ENCODE data around the gene POMT1. TPM values are rescaled to one million over a fixed set of nuclear protein-coding genes. Genes with fewer than 3 reads are reported as not detected.

The POMT1 gene
- total and polyA plus RNA-seq, 5 donors = 17.3 to 21.9 (median 20.2) TPM

- H3K4me1 ChIP-seq (ENCODE audit: control insufficient read depth, insufficient read depth, low read length) = peaks cover 3% of the 10 kb centered on the region
- H3K27ac ChIP-seq (ENCODE audit: low read length) = no peak overlapping the region
- intact Hi-C loops (cut with DNase I) = no loop called here
- no peaks in the 10 kb centered on the region for H3K27me3 ChIP-seq (ENCODE audit: control insufficient read depth, insufficient read depth)
- ATAC-seq = no peak
- no peak overlapping the region for H3K4me3 ChIP-seq (ENCODE audit: low read length)
- peak in 1 of 3 donors; percentile 53 for DNase-seq
- WGBS = 96% methylated on average over 35 of the region's 35 CpGs
- no peaks in the 10 kb centered on the region for H3K9me3 ChIP-seq (ENCODE audit: control insufficient read depth, low read length)
Observed at GRCh38 chr9:131528886-131529505, 26.3 kb downstream of the POMT1 start.

- no peak for ATAC-seq
- Histone ChIP-seq H3K4me1 (ENCODE audit: control insufficient read depth, insufficient read depth, low read length) (peaks cover 3% of the 10 kb centered on the region), H3K27me3 (ENCODE audit: control insufficient read depth, insufficient read depth) (no peaks in the 10 kb centered on the region), H3K9me3 (ENCODE audit: control insufficient read depth, low read length) (no peaks in the 10 kb centered on the region), H3K4me3 (ENCODE audit: low read length) (peak overlapping the region; percentile 96), H3K27ac (ENCODE audit: low read length) (no peak overlapping the region)
- intact Hi-C loops (cut with DNase I) = no loop called here
- WGBS = 61% methylated on average over 24 of the region's 24 CpGs
- peak in 1 of 3 donors; percentile 48 for DNase-seq
Observed at GRCh38 chr9:131529597-131530545, 27.2 kb downstream of the POMT1 start.

DNA sequence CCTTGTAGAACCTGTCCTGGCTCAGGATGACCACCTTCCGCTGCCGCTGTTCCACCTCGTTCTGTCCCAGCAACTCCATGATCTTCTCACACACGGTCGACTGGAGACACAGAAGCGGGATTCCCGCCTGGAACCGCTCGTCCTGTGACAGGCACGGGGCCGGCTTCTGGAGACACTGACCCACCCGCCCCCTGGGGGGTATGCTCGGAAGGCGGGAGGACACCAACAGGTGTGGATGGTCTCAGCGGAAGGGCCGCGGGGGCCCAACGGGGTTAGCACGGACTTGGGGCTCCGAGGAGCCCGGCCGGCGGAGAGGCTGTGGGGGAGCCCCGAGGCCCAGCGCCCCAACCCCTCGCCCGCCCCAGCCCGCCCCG, 27.8 kb downstream of the POMT1 start:
- ATAC-seq = peak in 1 of 2 donors; percentile 1

GRCh38 chr9:131530920-131531832, 28.5 kb downstream of the POMT1 start, which contains the start of gene UCK1:
Gene UCK1, minus strand, starts transcription at chr9:131531263. Its CDS starts 89 bp downstream, at chr9:131531174.
- H3K9me3 ChIP-seq (ENCODE audit: control insufficient read depth, low read length) = no peaks in the 10 kb centered on the region
- ATAC-seq (peak; percentile 96 to 98), DNase-seq (peak; percentile 84 to 94 (median 93))
- intact Hi-C loops (cut with DNase I) = no loop called here
- peaks cover 3% of the 10 kb centered on the region for H3K4me1 ChIP-seq (ENCODE audit: control insufficient read depth, insufficient read depth, low read length)
- H3K4me3 ChIP-seq (ENCODE audit: low read length) = peak within 1 kb of the TSS; percentile 96
- WGBS = 7% methylated on average over 103 of the region's 103 CpGs
- no peaks in the 10 kb centered on the region for H3K27me3 ChIP-seq (ENCODE audit: control insufficient read depth, insufficient read depth)
- H3K27ac ChIP-seq (ENCODE audit: low read length) = peak within 1 kb of the TSS; percentile 46

More for the DNA sequence above, 27.8 kb downstream of the POMT1 start:
- Histone ChIP-seq H3K9me3 (ENCODE audit: control insufficient read depth, low read length) (no peaks in the 10 kb centered on the region), H3K27me3 (ENCODE audit: control insufficient read depth, insufficient read depth) (no peaks in the 10 kb centered on the region), H3K4me3 (ENCODE audit: low read length) (peak overlapping the region; percentile 96), H3K4me1 (ENCODE audit: control insufficient read depth, insufficient read depth, low read length) (peaks cover 3% of the 10 kb centered on the region), H3K27ac (ENCODE audit: low read length) (no peak overlapping the region)
- peak in 2 of 3 donors; percentile 70 to 73 for DNase-seq
- intact Hi-C loops (cut with DNase I) = no loop called here
- WGBS = 3% methylated on average over 29 of the region's 29 CpGs

- Histone ChIP-seq H3K27me3 (ENCODE audit: control insufficient read depth, insufficient read depth) (no peaks in the 10 kb centered on the region), H3K27ac (ENCODE audit: low read length) (no peak overlapping the region), H3K4me3 (ENCODE audit: low read length) (no peak overlapping the region), H3K4me1 (ENCODE audit: control insufficient read depth, insufficient read depth, low read length) (peaks cover 3% of the 10 kb centered on the region), H3K9me3 (ENCODE audit: control insufficient read depth, low read length) (no peaks in the 10 kb centered on the region)
- DNase-seq = no peak
- ATAC-seq = no peak
- WGBS = 54% methylated on average over 8 of the region's 8 CpGs
- intact Hi-C loops (cut with DNase I) = no loop called here
Observed at GRCh38 chr9:131534721-131535237, 32.1 kb downstream of the POMT1 start.

DNA sequence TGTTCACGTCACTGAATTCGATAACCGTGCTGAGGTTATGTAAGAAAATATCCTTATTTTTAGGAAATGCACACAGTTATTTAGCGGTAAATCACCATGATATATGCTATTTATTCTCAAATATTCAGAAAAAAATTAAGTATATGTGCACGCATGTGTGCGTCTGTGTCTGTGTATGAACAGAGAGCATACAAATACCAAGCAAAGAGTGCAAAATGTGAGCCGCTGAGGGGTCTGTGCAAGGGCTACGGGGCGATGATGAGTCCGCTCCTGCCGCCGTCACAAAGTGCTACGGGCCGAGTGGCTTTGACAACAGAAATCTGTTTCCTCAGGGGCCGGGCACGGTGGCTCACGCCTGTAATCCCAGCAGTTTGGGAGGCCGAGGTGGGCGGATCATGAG, 35.2 kb downstream of the POMT1 start:
- Histone ChIP-seq H3K9me3 (ENCODE audit: control insufficient read depth, low read length) (no peaks in the 10 kb centered on the region), H3K4me3 (ENCODE audit: low read length) (no peak overlapping the region), H3K27ac (ENCODE audit: low read length) (no peak overlapping the region), H3K27me3 (ENCODE audit: control insufficient read depth, insufficient read depth) (no peaks in the 10 kb centered on the region), H3K4me1 (ENCODE audit: control insufficient read depth, insufficient read depth, low read length) (no peaks in the 10 kb centered on the region)
- WGBS = 96% methylated on average over 19 of the region's 19 CpGs
- intact Hi-C loops (cut with DNase I) = no loop called here
- ATAC-seq = no peak
- no peak for DNase-seq

DNA sequence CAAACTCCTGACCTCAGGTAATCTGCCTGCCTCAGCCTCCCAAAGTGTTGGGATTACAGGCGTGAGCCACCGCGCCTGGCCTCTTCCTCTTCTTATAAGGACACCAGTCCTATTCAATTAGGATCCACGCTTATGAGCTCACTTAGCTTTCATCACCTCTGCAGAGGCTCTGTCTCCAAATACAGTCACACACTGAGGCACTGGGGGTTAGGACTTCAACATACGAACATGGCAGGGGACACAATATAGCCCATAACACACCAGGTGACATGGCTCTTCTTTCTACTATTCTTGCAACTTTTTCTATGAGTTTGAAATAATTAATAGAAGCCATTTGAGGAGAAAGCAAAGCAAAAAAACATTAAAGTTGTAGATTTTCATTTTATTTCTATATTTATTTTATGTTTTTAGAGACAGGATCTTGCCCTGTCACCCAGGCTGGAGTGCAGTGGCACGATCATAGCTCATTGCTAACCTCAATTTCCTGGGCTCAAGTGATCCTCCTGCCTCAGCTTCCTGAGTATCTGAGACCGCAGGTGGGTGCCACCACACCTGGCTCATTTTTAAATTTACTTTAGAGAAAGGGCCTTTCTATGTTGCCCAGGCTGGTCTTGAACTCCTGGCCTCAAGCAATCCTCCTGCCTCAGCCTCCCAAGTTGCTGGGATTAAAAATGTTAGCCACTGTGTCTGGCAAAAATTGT, 36.7 kb downstream of the POMT1 start:
- Histone ChIP-seq H3K4me1 (ENCODE audit: control insufficient read depth, insufficient read depth, low read length) (no peaks in the 10 kb centered on the region), H3K9me3 (ENCODE audit: control insufficient read depth, low read length) (peaks cover 2% of the 10 kb centered on the region), H3K27me3 (ENCODE audit: control insufficient read depth, insufficient read depth) (no peaks in the 10 kb centered on the region), H3K4me3 (ENCODE audit: low read length) (no peak overlapping the region), H3K27ac (ENCODE audit: low read length) (no peak overlapping the region)
- ATAC-seq (no peak), DNase-seq (no peak)
- WGBS = 81% methylated on average over 7 of the region's 7 CpGs
- intact Hi-C loops (cut with DNase I) = no loop called here

DNA sequence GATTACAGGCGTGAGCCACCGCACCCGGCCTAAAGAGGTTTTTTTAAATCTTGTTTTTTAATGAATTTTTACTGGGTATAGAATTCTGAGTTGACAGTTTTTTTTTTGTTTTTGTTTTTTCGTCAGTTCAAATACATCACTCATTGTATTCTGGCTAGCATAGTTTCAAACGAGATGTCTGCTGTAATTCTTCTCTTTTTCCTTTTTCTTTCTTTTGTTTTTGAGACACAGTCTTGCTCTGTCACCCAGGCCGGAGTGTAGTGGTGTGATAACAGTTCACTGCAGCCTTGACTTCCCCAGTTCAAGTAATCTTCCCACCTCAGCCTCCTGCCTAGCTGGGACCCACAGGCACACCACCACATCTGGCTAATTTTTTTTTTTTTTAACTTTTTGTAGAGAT, 40.4 kb downstream of the POMT1 start:
- Histone ChIP-seq H3K9me3 (ENCODE audit: control insufficient read depth, low read length) (peaks cover 2% of the 10 kb centered on the region), H3K4me3 (ENCODE audit: low read length) (no peak overlapping the region), H3K27me3 (ENCODE audit: control insufficient read depth, insufficient read depth) (no peaks in the 10 kb centered on the region), H3K4me1 (ENCODE audit: control insufficient read depth, insufficient read depth, low read length) (no peaks in the 10 kb centered on the region), H3K27ac (ENCODE audit: low read length) (no peak overlapping the region)
- no peak for ATAC-seq
- intact Hi-C loops (cut with DNase I) = no loop called here
- DNase-seq = no peak
- 89% methylated on average over 6 of the region's 6 CpGs for WGBS

DNA sequence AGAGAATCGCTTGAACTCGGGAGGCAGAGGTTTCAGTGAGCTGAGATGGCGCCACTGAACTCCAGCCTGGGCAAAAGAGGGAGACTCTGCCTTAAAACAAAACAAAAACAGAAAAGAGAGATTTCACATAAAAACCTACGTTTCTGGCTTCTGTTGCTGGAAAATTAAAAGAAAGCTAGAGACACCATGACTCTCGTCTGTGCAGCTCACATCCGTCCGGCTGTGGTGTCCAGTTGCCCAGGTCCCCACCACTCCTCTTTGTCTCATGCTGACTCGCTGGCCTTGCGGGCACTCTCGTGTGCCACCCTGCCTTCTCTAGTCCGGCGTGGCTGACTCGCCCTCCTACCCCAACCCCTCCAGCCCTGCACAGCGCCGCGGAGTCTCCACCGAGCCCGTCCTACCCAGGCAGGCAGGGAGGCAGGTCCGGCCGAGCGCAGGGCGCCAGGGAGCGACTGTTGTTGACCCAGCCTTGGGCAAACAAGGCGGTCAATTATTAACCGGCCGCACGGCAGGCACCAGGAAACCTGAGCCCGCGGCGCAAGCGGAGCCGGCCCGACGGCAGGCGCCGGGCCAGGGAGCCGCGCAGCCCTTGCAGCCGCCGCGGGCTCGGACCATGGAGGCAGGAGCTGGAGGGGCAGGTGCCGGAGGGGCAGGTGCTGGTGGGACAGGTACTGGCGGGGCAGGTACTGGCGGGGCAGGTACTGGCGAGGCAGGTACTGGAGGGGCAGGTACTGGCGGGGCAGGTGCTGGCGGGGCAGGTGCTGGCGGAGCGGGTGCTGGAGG, 42.5 kb downstream of the POMT1 start, which contains the start of gene PRRT1B:
PRRT1B (plus strand) TSS at position 521 of the 783 bp plus-strand sequence; CDS start at position 614, 93 bp downstream.
- Histone ChIP-seq H3K4me1 (ENCODE audit: control insufficient read depth, insufficient read depth, low read length) (no peaks in the 10 kb centered on the region), H3K27ac (ENCODE audit: low read length) (no peak within 1 kb of the TSS), H3K27me3 (ENCODE audit: control insufficient read depth, insufficient read depth) (no peaks in the 10 kb centered on the region), H3K4me3 (ENCODE audit: low read length) (peak within 1 kb of the TSS; percentile 13), H3K9me3 (ENCODE audit: control insufficient read depth, low read length) (peaks cover 2% of the 10 kb centered on the region)
- ATAC-seq (peak; percentile 49 to 64), DNase-seq (no peak)
- intact Hi-C loops (cut with DNase I) = no loop called here
- 22% methylated on average over 50 of the region's 50 CpGs for WGBS
